AG20443 (cell line): Measurements from ENCODE around the gene PRH1.

Source experiments
- DNase-seq: peaks from one replicate; pipeline ENCODE4 v3.0.0; 2012; ENCODE audit warnings: low spot score, mixed read lengths

The PRH1 gene

GRCh38 chr12:10884086-10884725 lies at the start of gene PRH1:
Gene PRH1, minus strand, starts transcription at chr12:10884255. Its CDS starts 38 bp downstream, at chr12:10884217.
- no peak for DNase-seq

GRCh38 chr12:10928746-10929286 lies 44.8 kb upstream of the PRH1 start, which contains the start of gene PRH2:
Gene PRH2, plus strand, starts transcription at chr12:10929236. Its CDS starts 38 bp downstream, at chr12:10929274.
- DNase-seq = no peak

- DNase-seq = no peak
Observed at GRCh38 chr12:10926269-10926668, 42.2 kb upstream of the PRH1 start.

GRCh38 chr12:10919809-10920208 lies 35.8 kb upstream of the PRH1 start:
- DNase-seq = no peak

GRCh38 chr12:10910380-10910779 lies 26.3 kb upstream of the PRH1 start:
- no peak for DNase-seq

GRCh38 chr12:10909462-10909861 lies 25.4 kb upstream of the PRH1 start, which contains the start of gene TAS2R13:
Gene TAS2R13, minus strand, starts transcription at chr12:10909562. Its CDS starts 264 bp downstream, at chr12:10909298.
- DNase-seq = no peak

- no peak for DNase-seq
Observed at GRCh38 chr12:10904686-10905085, 20.6 kb upstream of the PRH1 start.

- no peak for DNase-seq
Observed at GRCh38 chr12:10901427-10901826, 17.4 kb upstream of the PRH1 start.

GRCh38 chr12:10900972-10901371 lies 16.9 kb upstream of the PRH1 start:
- no peak for DNase-seq

- DNase-seq = no peak
Observed at GRCh38 chr12:10900530-10900929, 16.5 kb upstream of the PRH1 start.

- no peak for DNase-seq
Observed at GRCh38 chr12:10896854-10897253, 12.8 kb upstream of the PRH1 start.

- DNase-seq = no peak
Observed at GRCh38 chr12:10891937-10892336, 7.9 kb upstream of the PRH1 start.

GRCh38 chr12:10889226-10889625 lies 5.2 kb upstream of the PRH1 start:
- DNase-seq = no peak

GRCh38 chr12:10873378-10873777 lies 10.7 kb downstream of the PRH1 start:
- no peak for DNase-seq

- DNase-seq = no peak
Observed at GRCh38 chr12:10867381-10867780, 16.7 kb downstream of the PRH1 start.

- DNase-seq = no peak
Observed at GRCh38 chr12:10863512-10864218, 20.4 kb downstream of the PRH1 start.

- DNase-seq = no peak
Observed at GRCh38 chr12:10861366-10861765, 22.7 kb downstream of the PRH1 start.

GRCh38 chr12:10855807-10856206 lies 28.2 kb downstream of the PRH1 start:
- DNase-seq = no peak

GRCh38 chr12:10853776-10854175 lies 30.3 kb downstream of the PRH1 start:
- DNase-seq = peak; percentile 13

- no peak for DNase-seq
Observed at GRCh38 chr12:10851243-10851858, 32.7 kb downstream of the PRH1 start.

GRCh38 chr12:10849425-10849878 lies 34.6 kb downstream of the PRH1 start, which contains the start of gene PRR4:
Gene PRR4, minus strand, starts transcription at chr12:10849475. Its CDS starts 38 bp downstream, at chr12:10849437.
- DNase-seq = no peak

- DNase-seq = no peak
Observed at GRCh38 chr12:10847744-10848143, 36.3 kb downstream of the PRH1 start.

GRCh38 chr12:10842862-10843261 lies 41.2 kb downstream of the PRH1 start:
- no peak for DNase-seq
